HG02973 (cell line): ENCODE data around the gene MYO9B.

Experiments used
- ATAC-seq: cut with Tn5 transposase; IDR thresholded peaks from one replicate; pipeline ENCODE4 v1.9.1; 2021; ENCODE audit warnings: moderate library complexity; ENCODE audit not compliant: unreplicated experiment

Gene MYO9B

GRCh38 chr19:17235971-17236777 is 160.6 kb downstream of the MYO9B start:
- ATAC-seq, result peak; percentile 7

DNA sequence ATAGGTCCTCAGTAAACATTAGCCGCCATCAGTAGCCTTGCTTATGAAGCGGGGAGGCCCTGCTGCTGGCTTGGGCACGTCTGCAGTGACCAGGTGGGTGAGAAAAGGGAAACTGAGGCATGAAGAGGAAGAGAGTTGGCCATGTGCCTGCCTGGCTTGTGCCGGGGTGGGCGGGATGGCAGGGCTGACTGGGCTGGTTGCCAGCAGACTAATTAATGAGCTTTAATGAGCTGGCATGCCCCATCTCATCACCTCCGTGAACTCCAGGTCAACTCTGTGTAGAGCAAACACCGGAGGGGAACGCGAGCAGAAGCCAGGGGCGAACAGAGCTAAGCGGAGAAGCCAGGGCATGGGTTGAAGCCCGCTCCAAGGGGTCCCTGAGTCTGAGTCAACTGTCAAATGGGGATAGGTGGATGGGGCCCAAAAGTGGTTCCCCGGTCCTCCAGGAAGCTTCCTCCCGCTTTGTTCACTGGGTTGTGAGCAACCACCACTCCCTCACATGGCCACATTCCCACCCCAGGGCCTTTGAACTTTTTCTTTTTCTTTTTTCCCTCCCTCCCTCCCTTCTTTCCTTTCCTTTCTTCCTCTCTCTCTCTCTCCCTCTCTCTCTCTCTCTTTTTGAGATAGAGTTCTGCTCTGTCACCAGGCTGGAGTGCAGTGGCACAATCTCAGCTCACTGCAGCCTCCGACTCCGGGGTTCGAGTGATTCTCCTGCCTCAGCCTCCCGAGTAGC is 161.4 kb downstream of the MYO9B start:
- ATAC-seq, result no peak

GRCh38 chr19:17237747-17238706 is 162.4 kb downstream of the MYO9B start:
- ATAC-seq, result no peak

DNA sequence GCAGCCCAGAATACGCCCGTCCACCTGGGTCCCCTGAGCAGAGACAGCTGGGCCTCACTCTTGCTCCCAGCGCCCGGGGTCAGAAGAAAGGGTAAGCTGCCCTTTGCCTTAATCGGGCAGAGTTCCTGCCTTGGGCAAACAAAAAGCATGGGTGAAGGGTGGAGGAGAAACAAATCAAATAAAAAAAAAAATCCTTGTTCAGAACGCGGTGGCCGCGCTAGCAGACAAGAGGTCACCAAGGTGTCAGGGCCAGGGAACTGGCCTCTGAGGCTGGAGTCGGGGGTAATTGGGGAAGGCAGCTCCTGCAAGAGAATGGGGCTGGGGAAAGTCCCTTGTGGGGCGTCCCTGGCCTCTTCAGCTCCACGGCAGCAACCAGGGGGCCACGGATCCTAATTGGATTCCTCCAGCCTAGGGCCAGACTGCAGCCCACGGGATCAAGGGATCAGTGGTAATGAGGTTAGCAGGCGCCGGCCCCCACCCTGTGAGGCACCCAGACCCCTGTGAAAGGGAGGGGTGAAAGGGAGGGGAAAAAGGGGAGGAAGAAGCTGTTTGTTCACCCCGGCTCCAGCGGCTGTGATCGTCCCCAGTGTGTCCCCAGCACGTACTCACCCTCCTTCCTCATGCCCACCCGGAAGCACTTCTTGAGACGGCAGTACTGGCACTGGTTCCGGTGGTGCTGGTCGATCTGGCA is 164.6 kb downstream of the MYO9B start:
- no peak for ATAC-seq

DNA sequence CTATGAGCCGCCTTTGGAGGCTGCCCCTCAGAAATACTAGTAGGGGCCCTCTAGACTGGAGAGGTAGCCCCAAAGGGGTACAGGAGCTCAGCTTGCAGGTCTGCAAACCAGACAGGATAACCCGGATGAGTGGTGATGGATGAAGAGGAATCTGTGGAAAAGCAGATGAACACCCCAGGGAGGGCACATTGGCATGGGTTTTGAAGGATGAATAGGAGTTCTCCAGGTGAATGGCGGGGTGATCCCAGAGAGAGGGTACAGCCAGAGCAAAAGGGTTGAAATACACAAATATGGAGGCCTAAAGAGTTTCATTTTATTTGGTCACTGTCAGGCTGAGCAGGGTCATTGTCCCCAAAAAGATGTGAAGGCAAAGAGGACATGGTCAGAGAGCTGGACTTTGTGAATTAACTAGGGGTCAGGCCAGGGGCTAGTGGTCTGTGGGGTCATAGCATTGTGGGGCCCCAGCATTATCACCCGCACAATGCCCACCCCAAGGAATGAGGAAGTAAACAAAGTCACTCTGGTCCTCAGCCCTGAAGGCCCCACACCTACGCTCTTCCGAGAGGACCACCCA is 165.3 kb downstream of the MYO9B start:
- ATAC-seq, result no peak

DNA sequence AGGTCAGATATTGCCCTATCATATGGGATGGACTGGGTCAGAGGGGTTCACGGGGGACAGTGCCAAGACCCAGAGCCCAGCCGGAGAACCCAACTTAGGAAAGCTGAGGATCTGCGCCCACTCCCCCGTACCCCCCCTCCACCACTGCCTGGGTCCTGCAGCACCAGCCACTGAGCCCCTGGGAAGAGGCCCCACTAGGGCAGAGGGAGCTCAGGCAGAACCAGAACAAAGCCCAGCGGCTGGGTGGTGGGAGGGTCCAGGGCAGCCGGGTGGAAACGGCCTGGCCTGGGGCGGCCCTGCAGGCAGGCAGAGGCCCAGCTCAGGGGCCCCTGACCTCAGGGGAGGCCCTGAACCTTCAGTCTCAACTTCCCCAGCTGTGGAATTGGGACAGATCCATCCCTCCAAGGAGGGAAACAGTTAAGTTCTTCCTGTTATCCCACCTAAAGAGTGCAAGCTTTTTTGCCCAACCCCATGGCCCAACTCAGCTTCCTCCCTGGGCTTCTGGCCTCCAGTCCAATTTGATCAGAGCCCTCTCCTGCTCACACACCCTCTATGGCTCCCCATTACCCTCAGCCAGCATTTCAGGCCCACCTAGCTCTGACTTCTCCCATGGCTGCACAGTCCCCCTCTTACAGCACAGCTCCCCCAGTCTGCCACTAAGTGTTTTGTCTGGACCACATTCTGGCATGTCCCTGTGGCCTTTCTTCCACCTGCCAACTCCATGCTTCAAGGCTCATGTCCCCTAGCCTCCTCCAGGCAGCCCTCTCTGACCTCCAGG is 167.0 kb downstream of the MYO9B start:
- ATAC-seq, result no peak

DNA sequence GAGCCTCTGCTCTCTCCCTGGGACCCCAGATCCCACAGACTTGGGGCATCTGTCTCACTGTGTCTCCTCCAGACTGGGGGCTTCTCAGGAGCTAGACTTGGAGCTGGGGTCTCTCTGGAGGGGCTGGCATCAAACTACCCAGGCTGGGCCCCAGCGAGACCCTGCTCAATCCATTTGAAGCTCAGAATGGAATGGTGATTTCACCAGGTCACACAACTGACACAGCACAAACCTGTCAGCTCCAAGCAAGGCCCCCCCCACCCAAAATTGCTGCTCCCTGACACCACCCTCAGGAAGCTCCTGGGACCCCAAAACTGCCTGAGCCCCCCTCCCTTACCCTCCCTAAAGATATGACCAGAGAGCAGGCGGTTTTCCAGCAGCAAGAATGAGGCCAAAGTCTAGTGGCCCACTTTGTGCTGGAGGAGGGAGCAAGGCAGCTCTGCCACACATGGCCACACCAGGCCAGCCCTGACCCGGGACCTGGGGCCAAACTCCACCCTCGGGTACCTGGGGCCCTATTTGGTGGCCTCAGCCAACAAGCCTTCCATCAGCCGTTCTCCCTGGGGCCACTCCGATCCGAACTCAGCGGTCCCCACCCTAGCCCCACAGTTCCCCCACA is 167.7 kb downstream of the MYO9B start:
- no peak for ATAC-seq

GRCh38 chr19:17243830-17244617 is 168.4 kb downstream of the MYO9B start:
- ATAC-seq, result no peak

DNA sequence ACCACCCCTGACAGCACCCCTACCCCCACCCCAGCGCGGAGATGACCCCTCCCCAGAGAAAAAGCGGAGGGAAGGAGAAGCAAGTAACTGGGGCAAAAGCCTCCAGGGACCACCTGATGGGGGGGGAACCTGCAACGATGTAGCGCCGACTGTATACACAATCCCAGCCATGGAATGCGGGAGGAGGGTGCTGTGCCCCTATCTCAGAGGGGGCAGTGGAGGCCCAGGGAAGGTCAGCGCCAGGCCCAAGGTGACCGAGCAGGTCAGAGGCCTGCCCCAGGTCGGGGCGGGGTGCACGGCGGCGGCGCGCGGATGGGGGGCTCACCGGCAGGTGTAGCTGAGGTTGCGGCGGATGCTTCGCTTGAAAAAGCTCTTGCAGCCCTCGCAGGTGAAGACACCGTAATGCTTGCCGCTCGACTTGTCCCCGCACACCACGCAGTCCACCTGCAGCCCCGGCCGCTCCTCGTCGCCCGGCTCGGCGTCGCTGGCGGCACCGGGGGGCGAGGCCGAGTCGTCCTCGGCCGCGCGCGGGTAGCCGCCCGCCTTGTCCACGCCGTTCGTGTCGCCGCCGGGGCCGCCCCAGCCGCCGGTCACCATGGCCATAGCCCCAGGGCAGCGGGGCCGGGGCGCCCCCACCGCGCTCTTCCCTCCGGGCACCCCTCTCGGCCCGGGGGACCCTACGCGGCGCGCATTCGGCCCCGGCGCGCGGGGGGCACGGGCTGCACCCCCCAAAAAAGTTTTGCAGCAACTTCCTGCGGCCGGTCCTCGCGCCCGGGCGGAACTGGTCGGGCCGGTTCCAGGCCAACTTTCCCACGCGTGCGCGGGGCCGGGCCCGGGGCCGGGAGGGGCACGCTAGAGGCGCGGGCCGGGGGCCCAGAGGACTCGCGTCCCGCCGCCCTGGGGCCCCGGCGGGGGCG is 169.3 kb downstream of the MYO9B start:
- ATAC-seq, result no peak

GRCh38 chr19:17245535-17245984 is 170.0 kb downstream of the MYO9B start, which contains the start of gene NR2F6:
TSS of gene NR2F6 (minus strand) at chr19:17245919. CDS start at chr19:17245220, 699 bp downstream.
- peak; percentile 12 for ATAC-seq

- ATAC-seq, result no peak
Measured at GRCh38 chr19:17246681-17247425, 171.3 kb downstream of the MYO9B start.

- ATAC-seq, result no peak
Measured at GRCh38 chr19:17248011-17248776, 172.6 kb downstream of the MYO9B start.

GRCh38 chr19:17249887-17250548 is 174.4 kb downstream of the MYO9B start:
- no peak for ATAC-seq

GRCh38 chr19:17254636-17255035 is 179.1 kb downstream of the MYO9B start:
- no peak for ATAC-seq

DNA sequence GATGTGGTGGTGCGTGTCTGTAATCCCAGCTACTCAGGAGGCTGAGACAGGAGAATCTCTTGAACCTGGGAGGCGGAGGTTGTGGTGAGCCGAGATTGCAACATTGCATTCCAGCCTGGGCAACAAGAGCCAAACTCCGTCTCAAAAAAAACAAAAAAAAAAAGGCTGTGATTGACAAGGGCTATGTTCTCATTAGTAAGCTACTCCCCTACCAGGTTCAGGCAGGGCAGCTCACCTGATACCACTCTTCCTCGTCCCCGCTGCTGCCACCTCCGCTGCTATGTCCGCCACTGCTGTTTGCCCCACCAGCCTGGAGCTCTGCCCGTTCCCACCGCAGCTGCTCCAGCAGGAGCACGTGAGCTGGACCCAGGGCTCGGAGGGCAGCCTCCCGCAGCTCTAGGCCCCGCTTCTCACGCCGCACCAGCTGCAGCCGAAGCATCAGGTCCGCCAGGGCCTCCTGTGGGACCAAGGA is 179.6 kb downstream of the MYO9B start:
- ATAC-seq, result no peak
